Muscle layer of duodenum (tissue), 2 donors: Measurements from ENCODE around the gene SQOR.
A peak's percentile ranks its signal among the peaks of the same experiment; 100 is the strongest.

Experiments
- H3K27ac ChIP-seq: one replicate; pipeline ENCODE4 v1.7.0; 2013; ENCODE audit warnings: mild to moderate bottlenecking, low read length
- H3K27me3 ChIP-seq: one replicate; pipeline ENCODE4 v1.7.0; 2013; ENCODE audit warnings: low read depth, mild to moderate bottlenecking, control low read depth, low read length
- H3K36me3 ChIP-seq, 2 donors: one replicate each; pipeline ENCODE4 v1.7.0; 2013; ENCODE audit warnings: low read length in 2 of 2, control low read depth in 1 of 2, mild to moderate bottlenecking in 1 of 2; ENCODE audit not compliant: insufficient read depth in 2 of 2, control insufficient read depth in 1 of 2
- H3K4me1 ChIP-seq, 2 donors: one replicate each; pipeline ENCODE4 v1.7.0; 2013; ENCODE audit warnings: low read length in 2 of 2, mild to moderate bottlenecking in 2 of 2, control low read depth in 1 of 2, moderate library complexity in 1 of 2; ENCODE audit not compliant: insufficient read depth in 2 of 2, control insufficient read depth in 1 of 2
- H3K4me3 ChIP-seq, 2 donors: one replicate each; pipeline ENCODE4 v1.7.0; 2013; ENCODE audit warnings: low read length in 2 of 2, low read depth in 1 of 2, mild to moderate bottlenecking in 1 of 2
- H3K9me3 ChIP-seq, 2 donors: one replicate each; pipeline ENCODE4 v1.7.0; 2013; ENCODE audit warnings: low read length in 2 of 2, control low read depth in 1 of 2, mild to moderate bottlenecking in 1 of 2; ENCODE audit not compliant: control insufficient read depth in 1 of 2
- donor health status: healthy.

Gene SQOR

GRCh38 chr15:45635191-45635638, 386 bp downstream of the SQOR start:
- H3K4me1 ChIP-seq = peaks cover 7 to 21% of the 10 kb centered on the region in 2 donors
- H3K9me3 ChIP-seq = no peaks in the 10 kb centered on the region
- peak overlapping the region; percentile 85 to 93 for H3K4me3 ChIP-seq
- no peaks in the 10 kb centered on the region for H3K27me3 ChIP-seq
- H3K27ac ChIP-seq = peak overlapping the region; percentile 93
- no peaks in the 10 kb centered on the region for H3K36me3 ChIP-seq

GRCh38 chr15:45635763-45636292, 999 bp downstream of the SQOR start:
- Histone ChIP-seq H3K27ac (peak overlapping the region; percentile 93), H3K27me3 (no peaks in the 10 kb centered on the region), H3K4me3 (peak overlapping the region; percentile 85 to 93), H3K9me3 (no peaks in the 10 kb centered on the region), H3K36me3 (no peaks in the 10 kb centered on the region), H3K4me1 (peaks cover 12 to 23% of the 10 kb centered on the region in 2 donors)

- Histone ChIP-seq H3K9me3 (no peaks in the 10 kb centered on the region), H3K4me3 (peak overlapping the region; percentile 2 to 58), H3K27ac (peak overlapping the region; percentile 93), H3K36me3 (no peaks in the 10 kb centered on the region), H3K27me3 (no peaks in the 10 kb centered on the region), H3K4me1 (peaks cover 21 to 31% of the 10 kb centered on the region in 2 donors)
Observed at GRCh38 chr15:45637141-45637540, 2.3 kb downstream of the SQOR start.

- H3K9me3 ChIP-seq = no peaks in the 10 kb centered on the region
- no peaks in the 10 kb centered on the region for H3K27me3 ChIP-seq
- H3K27ac ChIP-seq = peak overlapping the region; percentile 93
- peaks cover 25 to 35% of the 10 kb centered on the region in 2 donors for H3K4me1 ChIP-seq
- no peaks in the 10 kb centered on the region for H3K36me3 ChIP-seq
- peak overlapping the region; percentile 2 to 58 for H3K4me3 ChIP-seq
Observed at GRCh38 chr15:45637552-45638033, 2.8 kb downstream of the SQOR start.

GRCh38 chr15:45640616-45641015, 5.8 kb downstream of the SQOR start:
- H3K4me1 ChIP-seq = peaks cover 37 to 40% of the 10 kb centered on the region in 2 donors
- H3K27ac ChIP-seq = peak overlapping the region; percentile 95

GRCh38 chr15:45641374-45641781, 6.5 kb downstream of the SQOR start:
- no peaks in the 10 kb centered on the region for H3K36me3 ChIP-seq
- H3K4me1 ChIP-seq = peaks cover 39 to 42% of the 10 kb centered on the region in 2 donors
- no peaks in the 10 kb centered on the region for H3K9me3 ChIP-seq
- H3K4me3 ChIP-seq = peak overlapping the region in 1 of 2 donors; percentile 44
- H3K27ac ChIP-seq = peak overlapping the region; percentile 95
- H3K27me3 ChIP-seq = no peaks in the 10 kb centered on the region

More at GRCh38 chr15:45640616-45641015, 5.8 kb downstream of the SQOR start:
- no peaks in the 10 kb centered on the region for H3K27me3 ChIP-seq
- H3K36me3 ChIP-seq = no peaks in the 10 kb centered on the region
- no peak overlapping the region for H3K4me3 ChIP-seq
- H3K9me3 ChIP-seq = no peaks in the 10 kb centered on the region

GRCh38 chr15:45641999-45642932, 7.4 kb downstream of the SQOR start:
- H3K27me3 ChIP-seq = no peaks in the 10 kb centered on the region

GRCh38 chr15:45644437-45644836, 9.6 kb downstream of the SQOR start:
- H3K27ac ChIP-seq = no peak overlapping the region
- no peak overlapping the region for H3K4me3 ChIP-seq
- no peaks in the 10 kb centered on the region for H3K27me3 ChIP-seq
- peaks cover 41% of the 10 kb centered on the region in 2 donors for H3K4me1 ChIP-seq
- no peaks in the 10 kb centered on the region for H3K36me3 ChIP-seq
- no peaks in the 10 kb centered on the region for H3K9me3 ChIP-seq

More at GRCh38 chr15:45641999-45642932, 7.4 kb downstream of the SQOR start:
- peak overlapping the region; percentile 95 for H3K27ac ChIP-seq
- H3K9me3 ChIP-seq = no peaks in the 10 kb centered on the region
- H3K4me1 ChIP-seq = peaks cover 38 to 39% of the 10 kb centered on the region in 2 donors
- no peaks in the 10 kb centered on the region for H3K36me3 ChIP-seq
- peak overlapping the region in 1 of 2 donors; percentile 44 for H3K4me3 ChIP-seq

GRCh38 chr15:45645026-45645980, 10.5 kb downstream of the SQOR start:
- peak overlapping the region; percentile 35 for H3K27ac ChIP-seq
- H3K4me1 ChIP-seq = peaks cover 41% of the 10 kb centered on the region in 2 donors
- no peaks in the 10 kb centered on the region for H3K9me3 ChIP-seq
- H3K4me3 ChIP-seq = peak overlapping the region in 1 of 2 donors; percentile 7
- H3K27me3 ChIP-seq = no peaks in the 10 kb centered on the region
- no peaks in the 10 kb centered on the region for H3K36me3 ChIP-seq

GRCh38 chr15:45646220-45646619, 11.4 kb downstream of the SQOR start:
- Histone ChIP-seq H3K4me1 (peaks cover 34 to 39% of the 10 kb centered on the region in 2 donors), H3K36me3 (no peaks in the 10 kb centered on the region), H3K4me3 (no peak overlapping the region), H3K27ac (no peak overlapping the region), H3K27me3 (no peaks in the 10 kb centered on the region), H3K9me3 (no peaks in the 10 kb centered on the region)
